Measurements from ENCODE around the gene SLC29A1.

SLC29A1 gene

DNA sequence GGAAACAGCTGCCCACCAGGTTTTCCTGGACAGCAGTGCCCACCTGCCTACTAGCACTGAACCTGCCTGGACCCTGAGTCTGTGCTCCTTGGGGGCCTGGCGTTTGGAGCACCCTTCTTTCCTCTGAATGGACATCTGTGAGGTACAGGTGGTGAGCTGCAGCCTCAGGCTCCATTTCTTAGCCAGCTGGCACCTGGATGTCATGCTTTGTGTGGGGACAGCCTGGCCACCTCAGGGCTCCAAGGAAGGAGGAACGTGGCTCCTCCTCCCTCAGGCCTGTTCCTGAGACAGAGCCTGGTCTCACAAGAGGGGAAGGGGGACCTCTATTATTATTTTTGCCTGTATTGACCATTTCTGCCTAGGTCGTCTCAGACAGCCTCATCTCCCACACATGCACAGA, 54.9 kb downstream of the SLC29A1 start:
- DNase-seq (ENCODE audit: low read depth), result no peak
- TF ChIP-seq, protein P1, sequence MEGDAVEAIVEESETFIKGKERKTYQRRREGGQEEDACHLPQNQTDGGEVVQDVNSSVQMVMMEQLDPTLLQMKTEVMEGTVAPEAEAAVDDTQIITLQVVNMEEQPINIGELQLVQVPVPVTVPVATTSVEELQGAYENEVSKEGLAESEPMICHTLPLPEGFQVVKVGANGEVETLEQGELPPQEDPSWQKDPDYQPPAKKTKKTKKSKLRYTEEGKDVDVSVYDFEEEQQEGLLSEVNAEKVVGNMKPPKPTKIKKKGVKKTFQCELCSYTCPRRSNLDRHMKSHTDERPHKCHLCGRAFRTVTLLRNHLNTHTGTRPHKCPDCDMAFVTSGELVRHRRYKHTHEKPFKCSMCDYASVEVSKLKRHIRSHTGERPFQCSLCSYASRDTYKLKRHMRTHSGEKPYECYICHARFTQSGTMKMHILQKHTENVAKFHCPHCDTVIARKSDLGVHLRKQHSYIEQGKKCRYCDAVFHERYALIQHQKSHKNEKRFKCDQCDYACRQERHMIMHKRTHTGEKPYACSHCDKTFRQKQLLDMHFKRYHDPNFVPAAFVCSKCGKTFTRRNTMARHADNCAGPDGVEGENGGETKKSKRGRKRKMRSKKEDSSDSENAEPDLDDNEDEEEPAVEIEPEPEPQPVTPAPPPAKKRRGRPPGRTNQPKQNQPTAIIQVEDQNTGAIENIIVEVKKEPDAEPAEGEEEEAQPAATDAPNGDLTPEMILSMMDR (IDR thresholded peaks at IDR 0.05; ENCODE audit: control insufficient read depth, insufficient read depth, low read depth, low read length, missing control alignments), result no peak

DNA sequence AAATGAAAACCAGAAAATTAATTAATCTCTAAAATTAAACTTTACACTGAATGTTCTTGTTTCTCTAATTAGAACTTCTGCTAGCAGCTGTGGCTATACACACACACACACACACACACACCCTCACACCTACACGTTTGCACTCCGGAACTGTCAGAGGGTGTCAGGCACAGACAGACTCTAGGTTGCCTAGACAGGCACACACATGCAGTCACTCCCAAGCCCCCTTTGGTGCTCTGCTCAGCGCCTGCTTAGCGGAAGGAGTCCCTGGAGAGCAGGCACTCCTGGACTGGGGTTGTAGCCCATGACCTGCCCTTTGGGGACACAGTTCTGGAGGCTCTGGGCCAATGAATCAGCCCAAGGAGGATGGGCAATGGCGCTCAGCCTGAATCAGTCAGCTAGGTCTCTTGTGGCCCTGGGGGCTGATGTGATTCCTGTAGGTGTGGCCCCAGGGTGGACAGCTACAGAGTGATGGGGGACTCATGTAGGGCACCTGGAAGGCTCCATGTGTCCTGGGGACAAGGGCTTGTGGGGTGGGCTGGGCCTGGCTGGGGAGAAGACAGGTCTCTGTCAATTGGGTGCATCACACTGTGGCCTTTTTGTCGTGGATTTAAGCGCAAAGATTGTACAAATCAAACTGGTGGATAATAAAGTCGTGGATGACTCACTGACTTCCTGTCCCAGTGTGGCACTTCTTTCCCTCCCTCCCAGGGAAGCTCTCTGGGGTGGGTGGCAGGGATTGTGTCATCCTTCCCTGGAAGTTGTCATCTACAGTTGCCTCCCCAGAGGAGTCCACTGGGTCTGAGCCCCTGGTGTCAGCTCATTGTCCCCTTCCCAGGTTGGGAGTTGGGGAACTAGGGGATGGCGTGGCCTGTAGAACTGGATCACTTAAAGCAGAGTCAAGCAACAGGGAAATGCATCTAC, 55.6 kb downstream of the SLC29A1 start:
- TF ChIP-seq, protein P1 (IDR thresholded peaks at IDR 0.05; ENCODE audit: control insufficient read depth, insufficient read depth, low read depth, low read length, missing control alignments), result no peak
- no peak overlapping the region for H3K4me3 ChIP-seq (ENCODE audit: control insufficient read depth, low read depth, low read length)
- no peak for DNase-seq (ENCODE audit: low read depth)

More for the DNA sequence above, 54.9 kb downstream of the SLC29A1 start:
- no peak overlapping the region for H3K4me3 ChIP-seq (ENCODE audit: control insufficient read depth, low read depth, low read length)
